Suprapubic skin (tissue), 4 donors: Measurements from ENCODE around the gene ODAD3.

ENCODE experiments used
- EP300 ChIP-seq: sonication (generic); formaldehyde crosslinking; IDR thresholded peaks from one replicate; pipeline ENCODE4 v1.6.1; 2017; ENCODE audit warnings: antibody characterized with exemption
- POLR2A ChIP-seq, 2 donors: fragments of 450-650 bp; IDR thresholded peaks; one replicate each; pipeline ENCODE4 v1.6.1; 2017; ENCODE audit warnings: antibody characterized with exemption in 2 of 2, mild to moderate bottlenecking in 2 of 2, moderate library complexity in 2 of 2
- POLR2AphosphoS5 ChIP-seq, 3 donors: sonication (generic); formaldehyde crosslinking; IDR thresholded peaks; one replicate each; pipeline ENCODE4 v1.6.1; 2017; ENCODE audit warnings: antibody characterized with exemption in 3 of 3
- TF ChIP-seq, protein P1 (sequence below), 2 donors: fragments of 200-600 bp in 1 of 2; fragments of 450-650 bp in 1 of 2; sonication (generic) in 1 of 2; IDR thresholded peaks; one replicate each; pipeline ENCODE4 v1.5.1; 2016 to 2019; ENCODE audit warnings: antibody characterized with exemption in 2 of 2, mild to moderate bottlenecking in 1 of 2, moderate library complexity in 1 of 2

DNA sequence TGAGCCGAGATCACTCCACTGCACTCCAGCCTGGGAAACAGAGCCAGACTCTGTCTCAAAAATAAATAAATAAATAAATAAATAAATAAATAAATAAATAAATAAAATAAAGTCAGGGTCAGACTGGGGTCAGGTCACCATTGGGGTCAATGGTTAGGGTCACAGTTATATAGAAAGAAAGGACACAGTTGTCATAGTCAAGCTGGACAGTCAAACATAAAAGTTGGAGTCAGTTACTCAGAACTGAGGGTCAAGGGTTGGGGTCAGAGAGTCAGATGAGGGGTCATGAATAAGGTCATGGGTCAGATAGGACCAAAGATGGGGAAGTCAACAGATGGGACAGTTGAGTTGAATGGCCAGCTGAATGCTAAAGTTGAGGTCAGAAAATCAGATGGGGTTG lies 34.1 kb downstream of the ODAD3 start:
- TF ChIP-seq, protein P1, sequence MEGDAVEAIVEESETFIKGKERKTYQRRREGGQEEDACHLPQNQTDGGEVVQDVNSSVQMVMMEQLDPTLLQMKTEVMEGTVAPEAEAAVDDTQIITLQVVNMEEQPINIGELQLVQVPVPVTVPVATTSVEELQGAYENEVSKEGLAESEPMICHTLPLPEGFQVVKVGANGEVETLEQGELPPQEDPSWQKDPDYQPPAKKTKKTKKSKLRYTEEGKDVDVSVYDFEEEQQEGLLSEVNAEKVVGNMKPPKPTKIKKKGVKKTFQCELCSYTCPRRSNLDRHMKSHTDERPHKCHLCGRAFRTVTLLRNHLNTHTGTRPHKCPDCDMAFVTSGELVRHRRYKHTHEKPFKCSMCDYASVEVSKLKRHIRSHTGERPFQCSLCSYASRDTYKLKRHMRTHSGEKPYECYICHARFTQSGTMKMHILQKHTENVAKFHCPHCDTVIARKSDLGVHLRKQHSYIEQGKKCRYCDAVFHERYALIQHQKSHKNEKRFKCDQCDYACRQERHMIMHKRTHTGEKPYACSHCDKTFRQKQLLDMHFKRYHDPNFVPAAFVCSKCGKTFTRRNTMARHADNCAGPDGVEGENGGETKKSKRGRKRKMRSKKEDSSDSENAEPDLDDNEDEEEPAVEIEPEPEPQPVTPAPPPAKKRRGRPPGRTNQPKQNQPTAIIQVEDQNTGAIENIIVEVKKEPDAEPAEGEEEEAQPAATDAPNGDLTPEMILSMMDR (IDR thresholded peaks at IDR 0.05), result no peak
- TF ChIP-seq POLR2AphosphoS5 (IDR thresholded peaks at IDR 0.05), result no peak
- TF ChIP-seq EP300, result no peak
- TF ChIP-seq POLR2A (IDR thresholded peaks at IDR 0.05), result no peak
